KG1 (cell line): ENCODE results near the gene PLA2G4A.

Experiments
- DNase-seq: peaks from one replicate; lab custom pipeline; 2025; lab: John Stamatoyannopoulos, UW

Gene PLA2G4A

GRCh38 chr1:187027253-187027652, 198.5 kb downstream of the PLA2G4A start:
- no peak for DNase-seq

GRCh38 chr1:187032316-187032981, 203.7 kb downstream of the PLA2G4A start:
- DNase-seq, result no peak

- DNase-seq, result no peak
These were observed 204.4 kb downstream of the PLA2G4A start for GRCh38 chr1:187032982-187033692.

- DNase-seq, result no peak
These were observed 205.1 kb downstream of the PLA2G4A start for GRCh38 chr1:187033693-187034390.

- DNase-seq, result no peak
These were observed 205.8 kb downstream of the PLA2G4A start for GRCh38 chr1:187034501-187034900.

- no peak for DNase-seq
These were observed 209.3 kb downstream of the PLA2G4A start for GRCh38 chr1:187037973-187038553.
